Endothelial cell of umbilical vein (primary cell): ENCODE results near the gene CHN2. TPM values are rescaled to one million over a fixed set of nuclear protein-coding genes. Genes with fewer than 3 reads are reported as not detected.

Experiments used
- BruUV-seq: library from RNA; stranded (reverse); fragments of 400-500 nt; replicated peaks from 2 replicates; lab custom pipeline; 2021; lab: Mats Ljungman, UMichigan
- CTCF ChIA-PET: fragments of 300-600, 350-600 bp; sonication (Branson Sonifier 250); formaldehyde crosslinking; loops from one replicate; lab custom pipeline; 2021; ENCODE audit warnings: antibody characterized with exemption, inconsistent platforms; lab: Charles Lee
- POLR2A ChIA-PET: fragments of 300-600, 350-600 bp; sonication (Branson Sonifier 250); formaldehyde crosslinking; loops from one replicate; lab custom pipeline; 2021; ENCODE audit warnings: antibody characterized with exemption, inconsistent platforms; lab: Charles Lee
- DNase-seq: peaks from one replicate; pipeline ENCODE4 v3.0.0-alpha.2; 2011; ENCODE audit warnings: low read depth, low spot score
- FAIRE-seq: peaks from 2 replicates; lab custom pipeline; 2011; peaks lifted over from hg19 to GRCh38; lab: Jason Lieb, UNC
- H2AFZ ChIP-seq: 2 replicates; pipeline ENCODE4 v1.6.0; 2012; ENCODE audit warnings: low read depth, low read length, control low read depth, inconsistent platforms
- H3K27ac ChIP-seq: 2 replicates; pipeline ENCODE4 v1.5.1; 2011; ENCODE audit warnings: low read depth, mild to moderate bottlenecking, control low read depth, low read length, moderate library complexity; ENCODE audit not compliant: insufficient read depth
- H3K27me3 ChIP-seq, 2 experiments: 2 replicates each; pipeline versions ENCODE4 v1.6.0 to v1.6.1; 2011; ENCODE audit warnings: low read length in 2 of 2, mixed read lengths in 1 of 2; ENCODE audit not compliant: control insufficient read depth in 2 of 2, insufficient read depth in 2 of 2
- H3K36me3 ChIP-seq, 2 experiments: 2 replicates in 1 of 2; 3 replicates in 1 of 2; pipeline ENCODE4 v1.5.1; 2011; ENCODE audit warnings: low read length in 2 of 2, mild to moderate bottlenecking in 1 of 2, moderate library complexity in 1 of 2; ENCODE audit not compliant: control insufficient read depth in 2 of 2, insufficient read depth in 2 of 2; ENCODE audit errors: extremely low read depth in 1 of 2
- H3K4me1 ChIP-seq: 3 replicates; pipeline ENCODE4 v1.5.1; 2011; ENCODE audit warnings: mild to moderate bottlenecking, low read length; ENCODE audit not compliant: control insufficient read depth, insufficient read depth; ENCODE audit errors: extremely low read depth
- H3K4me2 ChIP-seq: 2 replicates; pipeline ENCODE4 v1.6.1; 2011; ENCODE audit warnings: low read length, control low read depth, mixed read lengths; ENCODE audit not compliant: insufficient read depth
- H3K4me3 ChIP-seq, 3 experiments: fragments of 200-600 bp in 1 of 3; sonication (generic), shearing (Covaris generic) in 1 of 3; replicated peaks in 1 of 3; 2 replicates each; pipeline ENCODE4 v1.5.1; 2011 to 2016; ENCODE audit warnings: control low read depth in 3 of 3, low read length in 3 of 3, mild to moderate bottlenecking in 2 of 3, inconsistent platforms in 1 of 3, low read depth in 1 of 3, moderate library complexity in 1 of 3; ENCODE audit not compliant: insufficient read depth in 1 of 3
- H3K79me2 ChIP-seq: 2 replicates; pipeline ENCODE4 v1.6.0; 2012; ENCODE audit warnings: low read length, inconsistent platforms; ENCODE audit not compliant: control insufficient read depth, insufficient read depth
- H3K9ac ChIP-seq: replicated peaks from 2 replicates; pipeline ENCODE3; 2011; ENCODE audit warnings: low read length, control low read depth; ENCODE audit not compliant: insufficient read depth; ENCODE audit errors: extremely low read depth
- H3K9me1 ChIP-seq: replicated peaks from 3 replicates; pipeline ENCODE4 v1.6.0; 2011; ENCODE audit warnings: mild to moderate bottlenecking, low read length; ENCODE audit not compliant: control insufficient read depth, insufficient read depth; ENCODE audit errors: extremely low read depth
- H3K9me3 ChIP-seq: replicated peaks from 2 replicates; pipeline ENCODE4 v1.5.1; 2012; ENCODE audit warnings: low read length, inconsistent platforms; ENCODE audit not compliant: control insufficient read depth, insufficient read depth
- H4K20me1 ChIP-seq: replicated peaks from 2 replicates; pipeline ENCODE3; 2011; ENCODE audit warnings: mild to moderate bottlenecking, low read length; ENCODE audit not compliant: control insufficient read depth, insufficient read depth; ENCODE audit errors: extremely low read depth
- CTCF ChIP-seq, 2 donors: IDR thresholded peaks; 1 replicate in 1 of 2; 2 replicates in 1 of 2; pipeline ENCODE4 v1.5.1; 2011; ENCODE audit warnings: low read length in 2 of 2, mild to moderate bottlenecking in 2 of 2, moderate library complexity in 2 of 2, control low read depth in 1 of 2, inconsistent platforms in 1 of 2, low read depth in 1 of 2; ENCODE audit not compliant: insufficient read depth in 1 of 2; ENCODE audit errors: extremely low read depth in 1 of 2
- EZH2 ChIP-seq: IDR thresholded peaks from 2 replicates; pipeline ENCODE4 v1.6.1; 2012; ENCODE audit warnings: borderline replicate concordance, low read depth, mild to moderate bottlenecking, moderate library complexity, low read length, inconsistent platforms; ENCODE audit not compliant: severe bottlenecking
- FOS ChIP-seq: IDR thresholded peaks from 2 replicates; pipeline ENCODE4 v1.6.1; 2011; ENCODE audit warnings: mild to moderate bottlenecking, low read length, moderate library complexity, borderline replicate concordance; ENCODE audit not compliant: insufficient read depth
- GATA2 ChIP-seq: IDR thresholded peaks from 2 replicates; pipeline ENCODE4 v1.7.0; 2011; ENCODE audit warnings: low read depth, mild to moderate bottlenecking, moderate library complexity, mixed read lengths, low read length; ENCODE audit not compliant: insufficient read length, insufficient read depth
- JUN ChIP-seq: IDR thresholded peaks from 2 replicates; pipeline ENCODE4 v1.6.1; 2011; ENCODE audit warnings: borderline replicate concordance, low read depth; ENCODE audit not compliant: insufficient read length, insufficient read depth
- MYC ChIP-seq: IDR thresholded peaks from one replicate; pipeline ENCODE4 v1.6.1; 2011; ENCODE audit warnings: mild to moderate bottlenecking, low read depth, low read length
- POLR2A ChIP-seq: IDR thresholded peaks from 2 replicates; pipeline ENCODE4 v1.6.1; 2012; ENCODE audit warnings: low read depth, mild to moderate bottlenecking, control low read depth, low read length
- POLR2AphosphoS5 ChIP-seq: IDR thresholded peaks from 2 replicates; pipeline ENCODE4 v1.6.1; 2012; ENCODE audit warnings: low read depth, mild to moderate bottlenecking, control low read depth, low read length, moderate library complexity; ENCODE audit not compliant: insufficient read depth
- dilution Hi-C: fragments of 300-500 bp; cut with MboI; formaldehyde crosslinking; loops from one replicate; pipeline ENCODE4 v1.15.0; 2019; ENCODE audit warnings: low sequenced_read_pairs; ENCODE audit not compliant: extremely low pct_ligation_motif_present
- intact Hi-C: fragments of 100-400 bp; cut with micrococcal nuclease; formaldehyde crosslinking; loops from one replicate; pipeline ENCODE4 v1.10.0; 2022
- polyA plus RNA-seq, 4 experiments: library from polyadenylated mRNA; depleted of rRNA in 3 of 4; stranded (reverse) in 3 of 4; unstranded in 1 of 4; fragments of >200 nt; gene quantifications; 2 replicates each; pipeline versions ENCODE4 v1.2.1 to v1.2.3, GENCODE V29; 2011 to 2012; ENCODE audit warnings: missing spikeins in 1 of 4
- total RNA-seq: library from RNA; stranded (reverse); gene quantifications from 2 replicates; pipeline ENCODE4 v1.2.3, GENCODE V29; 2021
- TF ChIP-seq, protein P1 (sequence below): IDR thresholded peaks from 2 replicates; pipeline ENCODE4 v1.6.1; 2011; ENCODE audit not compliant: insufficient read depth, insufficient read length

Gene CHN2
- total and polyA plus RNA-seq, 2 donors (not counting 3 experiments of a cell fraction or from before 2014, with no cell fraction given): 1.4 to 5.0 TPM

DNA sequence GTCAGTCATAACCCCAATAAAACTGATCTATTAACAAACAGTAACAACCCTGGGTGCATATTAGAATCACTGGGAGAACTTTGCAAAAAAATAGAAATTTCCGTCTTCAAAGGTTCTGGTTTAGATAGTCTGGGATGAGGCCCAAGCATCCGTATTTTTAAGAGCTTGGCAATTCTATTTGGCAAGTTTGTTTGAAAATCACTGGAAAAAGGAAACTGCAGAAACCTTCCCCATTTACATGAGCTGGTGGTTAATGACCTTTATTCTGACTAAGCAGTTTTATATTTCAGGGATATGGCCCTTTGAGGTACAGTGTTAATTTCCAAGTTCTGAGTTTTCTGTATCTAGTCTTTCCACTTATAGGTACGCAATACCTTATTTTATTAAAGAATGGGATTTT, 253.3 kb downstream of the CHN2 start:
- Histone ChIP-seq H3K27me3 (no peaks in the 10 kb centered on the region), H3K79me2 (no peaks in the 10 kb centered on the region), H3K27ac (no peak overlapping the region), H3K4me3 (no peak overlapping the region), H3K4me1 (no peaks in the 10 kb centered on the region), H2AFZ (no peak overlapping the region), H3K9me3 (no peaks in the 10 kb centered on the region), H3K9ac (no peak overlapping the region), H3K4me2 (no peak overlapping the region), H3K36me3 (no peaks in the 10 kb centered on the region), H4K20me1 (no peaks in the 10 kb centered on the region), H3K9me1 (no peaks in the 10 kb centered on the region)
- ChIA-PET POLR2A (no interaction called here), CTCF (interaction anchor here (1.3 kb wide), 2 partner anchors 14 to 39 kb away, joined by 3 to 4 read pairs; no protein-coding TSS in a partner anchor)
- no peak for TF ChIP-seq GATA2
- no peak for TF ChIP-seq EZH2
- TF ChIP-seq POLR2A: no peak
- no peak for TF ChIP-seq MYC
- intact Hi-C loops: no loop called here
- DNase-seq (no peak), FAIRE-seq (peak; percentile 21)
- BruUV-seq: no TSS peak
- dilution Hi-C loops: no loop called here

DNA sequence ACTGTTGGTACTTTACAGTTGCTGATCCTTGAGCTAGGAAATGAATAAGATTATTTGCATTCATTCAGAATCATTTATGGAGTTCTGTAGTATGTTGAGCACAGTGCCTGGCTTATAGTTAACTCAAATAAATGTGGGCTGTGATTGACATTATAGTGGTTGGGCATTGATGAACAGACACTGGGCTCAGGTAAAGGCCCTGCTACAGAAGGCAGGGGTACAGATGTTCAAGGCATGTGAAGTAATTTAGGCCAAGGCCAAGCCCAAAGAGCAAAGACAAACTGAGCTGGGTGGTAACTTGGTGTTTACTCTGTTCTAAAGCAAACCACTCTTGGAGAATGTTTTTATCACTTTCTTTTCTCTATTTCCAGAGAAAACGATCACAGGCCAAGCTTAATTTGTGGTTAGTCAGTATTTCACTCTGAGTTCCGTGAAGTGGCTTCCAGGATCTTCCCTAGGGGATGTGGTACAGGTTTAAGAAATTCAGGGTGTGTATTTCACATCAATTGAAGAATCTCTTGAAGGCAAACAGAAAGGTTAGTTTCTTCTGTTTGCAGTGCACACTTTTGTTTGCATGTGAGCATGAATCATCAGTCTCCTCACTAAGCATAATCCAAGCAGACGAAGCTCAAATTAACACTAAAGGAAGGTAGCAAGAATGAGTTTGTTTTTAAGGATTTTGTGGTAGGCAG, 255.1 kb downstream of the CHN2 start:
- BruUV-seq: no TSS peak
- no peaks in the 10 kb centered on the region for H3K36me3 ChIP-seq
- H3K4me2 ChIP-seq: no peak overlapping the region
- POLR2A ChIA-PET: no interaction called here
- TF ChIP-seq POLR2AphosphoS5: no peak
- no peak for TF ChIP-seq POLR2A
- no peak for TF ChIP-seq EZH2
- no peak for TF ChIP-seq CTCF (IDR thresholded peaks at IDR 0.05; ENCODE audit: extremely low read depth in 1 of 2, insufficient read depth in 1 of 2, low read depth in 1 of 2, low read length in 2 of 2)
- TF ChIP-seq FOS: no peak
- no peak for TF ChIP-seq MYC
- TF ChIP-seq, protein P1, sequence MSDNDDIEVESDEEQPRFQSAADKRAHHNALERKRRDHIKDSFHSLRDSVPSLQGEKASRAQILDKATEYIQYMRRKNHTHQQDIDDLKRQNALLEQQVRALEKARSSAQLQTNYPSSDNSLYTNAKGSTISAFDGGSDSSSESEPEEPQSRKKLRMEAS: no peak
- TF ChIP-seq JUN: no peak
- TF ChIP-seq GATA2: no peak
- dilution Hi-C loops: no loop called here
- H2AFZ ChIP-seq: no peak overlapping the region
- no peaks in the 10 kb centered on the region for H3K27me3 ChIP-seq
- DNase-seq (no peak), FAIRE-seq (no peak)
- intact Hi-C loops: no loop called here
- no peak overlapping the region for H3K27ac ChIP-seq
- no peak overlapping the region for H3K9ac ChIP-seq
- H3K79me2 ChIP-seq: no peaks in the 10 kb centered on the region
- no peaks in the 10 kb centered on the region for H3K9me3 ChIP-seq
- no peaks in the 10 kb centered on the region for H3K4me1 ChIP-seq
- no peak overlapping the region for H3K4me3 ChIP-seq
- no peaks in the 10 kb centered on the region for H4K20me1 ChIP-seq
- H3K9me1 ChIP-seq: no peaks in the 10 kb centered on the region
- CTCF ChIA-PET: no interaction called here
